Measurements from ENCODE around the gene CTIF. TPM values are rescaled to one million over a fixed set of nuclear protein-coding genes. Genes with fewer than 3 reads are reported as not detected.
"Not testable (repeated sequence)": the region's sequence is repeated elsewhere in the genome, so short reads cannot be mapped to it uniquely, and the experiment has no call there.

The CTIF gene
- total RNA-seq, 1 donor from 2014 or later, result 54.8 TPM

GRCh38 chr18:48500517-48500916, 38.3 kb upstream of the CTIF start:
- intact Hi-C loops (cut with DNase I), result no loop called here
- no peak overlapping the region for H3K27ac ChIP-seq
- ATAC-seq (no peak), DNase-seq (no peak)
- no peaks in the 10 kb centered on the region for H3K27me3 ChIP-seq (ENCODE audit: low read depth)
- no peak for TF ChIP-seq CTCF (IDR thresholded peaks at IDR 0.05)
- H3K4me1 ChIP-seq, result no peaks in the 10 kb centered on the region
- H3K4me3 ChIP-seq, result no peak overlapping the region
- H3K36me3 ChIP-seq, result no peaks in the 10 kb centered on the region
- H3K9me3 ChIP-seq, result peaks cover 4% of the 10 kb centered on the region

GRCh38 chr18:48502906-48503305, 35.9 kb upstream of the CTIF start:
- intact Hi-C loops (cut with DNase I), result no loop called here
- TF ChIP-seq CTCF (IDR thresholded peaks at IDR 0.05), result no peak
- H3K27ac ChIP-seq, result no peak overlapping the region
- no peaks in the 10 kb centered on the region for H3K27me3 ChIP-seq (ENCODE audit: low read depth)
- H3K4me3 ChIP-seq, result no peak overlapping the region
- H3K9me3 ChIP-seq, result peaks cover 21% of the 10 kb centered on the region
- DNase-seq (no peak), ATAC-seq (no peak)
- no peaks in the 10 kb centered on the region for H3K36me3 ChIP-seq
- no peaks in the 10 kb centered on the region for H3K4me1 ChIP-seq

- ATAC-seq (no peak), DNase-seq (no peak)
- Histone ChIP-seq H3K9me3 (peaks cover 21% of the 10 kb centered on the region), H3K36me3 (no peaks in the 10 kb centered on the region), H3K4me3 (no peak overlapping the region), H3K27ac (no peak overlapping the region), H3K4me1 (no peaks in the 10 kb centered on the region), H3K27me3 (ENCODE audit: low read depth) (no peaks in the 10 kb centered on the region)
- intact Hi-C loops (cut with DNase I), result no loop called here
- no peak for TF ChIP-seq CTCF (IDR thresholded peaks at IDR 0.05)
Measured at GRCh38 chr18:48504819-48505218, 34.0 kb upstream of the CTIF start.

DNA sequence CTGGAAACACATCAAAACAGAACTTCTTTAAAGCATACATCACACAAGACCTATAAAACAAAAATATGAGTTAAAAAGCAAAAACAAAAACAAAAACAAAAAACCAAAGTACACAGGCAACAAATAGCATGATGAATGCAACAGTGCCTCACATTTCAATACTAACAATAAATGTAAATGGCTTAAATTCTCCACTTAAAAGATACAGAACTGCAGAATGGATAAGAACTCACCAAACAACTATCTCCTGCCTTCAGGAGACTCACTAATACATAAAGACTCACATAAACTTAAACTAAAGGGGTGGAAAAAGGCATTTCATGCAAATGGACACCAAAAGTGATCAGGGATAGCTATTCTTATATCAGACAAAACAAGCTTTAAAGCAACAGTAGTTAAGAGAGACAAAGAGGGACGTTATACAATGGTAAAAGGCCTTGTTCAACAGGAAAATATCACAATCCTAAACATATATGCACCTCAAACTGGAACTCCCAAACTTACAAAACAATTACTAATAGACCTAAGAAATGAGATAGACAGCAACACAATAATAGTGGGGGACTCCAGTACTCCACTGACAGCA, 31.8 kb upstream of the CTIF start:
- H3K4me3 ChIP-seq; intact Hi-C loops (cut with DNase I); H3K27me3 ChIP-seq (ENCODE audit: low read depth); ATAC-seq; H3K36me3 ChIP-seq; H3K4me1 ChIP-seq; DNase-seq; H3K27ac ChIP-seq: not testable (repeated sequence)
- peaks cover 21% of the 10 kb centered on the region for H3K9me3 ChIP-seq

DNA sequence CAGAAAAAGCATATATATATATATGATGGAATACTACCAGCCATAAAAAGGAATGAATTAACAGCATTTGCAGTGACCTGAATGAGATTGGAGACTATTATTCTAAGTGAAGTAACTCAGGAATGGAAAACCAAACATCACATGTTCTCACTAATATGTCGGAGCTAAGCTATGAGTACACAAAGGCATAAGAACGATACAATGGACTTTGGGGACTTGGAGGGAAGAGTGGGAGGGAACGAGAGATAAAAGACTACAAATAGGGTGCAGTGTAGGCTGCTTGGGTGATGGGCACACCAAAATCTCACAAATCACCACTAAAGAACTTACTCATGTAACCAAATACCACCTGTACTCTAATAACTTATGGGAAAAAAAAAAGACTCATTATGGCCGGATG, 26.3 kb upstream of the CTIF start:
- H3K27me3 ChIP-seq (ENCODE audit: low read depth); H3K4me1 ChIP-seq; H3K27ac ChIP-seq; H3K36me3 ChIP-seq; H3K4me3 ChIP-seq; ATAC-seq; intact Hi-C loops (cut with DNase I); DNase-seq; H3K9me3 ChIP-seq: not testable (repeated sequence)

- no peaks in the 10 kb centered on the region for H3K9me3 ChIP-seq
- no peak for ATAC-seq
Measured at GRCh38 chr18:48514786-48515185, 24.0 kb upstream of the CTIF start.

More at GRCh38 chr18:48514786-48515185, 24.0 kb upstream of the CTIF start:
- no peak for TF ChIP-seq CTCF (IDR thresholded peaks at IDR 0.05)
- Histone ChIP-seq H3K27me3 (ENCODE audit: low read depth) (no peaks in the 10 kb centered on the region), H3K4me1 (no peaks in the 10 kb centered on the region), H3K27ac (no peak overlapping the region), H3K4me3 (no peak overlapping the region), H3K36me3 (no peaks in the 10 kb centered on the region)
- intact Hi-C loops (cut with DNase I), result no loop called here
- no peak for DNase-seq
